HG02884 (cell line): Measurements from ENCODE around the gene ITGB3BP.
"Not testable (repeated sequence)": the region's sequence is repeated elsewhere in the genome, so short reads cannot be mapped to it uniquely, and the experiment has no call there.

ENCODE experiments used
- ATAC-seq: cut with Tn5 transposase; IDR thresholded peaks from one replicate; pipeline ENCODE4 v1.9.1; 2021; ENCODE audit warnings: mild to moderate bottlenecking, moderate library complexity; ENCODE audit not compliant: unreplicated experiment

ITGB3BP gene

DNA sequence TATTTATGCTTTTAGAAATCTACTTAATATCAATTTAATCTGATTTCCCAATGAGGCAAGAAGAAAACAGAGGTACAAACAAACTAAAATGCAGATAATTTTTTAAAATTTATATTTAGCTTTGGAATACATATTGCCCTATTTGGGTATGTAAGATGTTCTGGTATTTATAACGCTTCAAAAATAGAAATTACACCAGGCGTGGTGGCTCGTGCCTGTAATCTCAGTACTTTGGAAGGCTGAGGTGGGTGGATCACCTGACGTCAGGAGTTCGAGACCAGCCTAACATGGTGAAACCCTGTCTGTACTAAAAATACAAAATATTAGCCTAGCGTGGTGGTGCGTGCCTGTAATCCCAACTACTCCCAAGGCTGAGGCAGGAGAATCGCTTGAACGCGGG, 13.3 kb downstream of the ITGB3BP start:
- ATAC-seq, result no peak

DNA sequence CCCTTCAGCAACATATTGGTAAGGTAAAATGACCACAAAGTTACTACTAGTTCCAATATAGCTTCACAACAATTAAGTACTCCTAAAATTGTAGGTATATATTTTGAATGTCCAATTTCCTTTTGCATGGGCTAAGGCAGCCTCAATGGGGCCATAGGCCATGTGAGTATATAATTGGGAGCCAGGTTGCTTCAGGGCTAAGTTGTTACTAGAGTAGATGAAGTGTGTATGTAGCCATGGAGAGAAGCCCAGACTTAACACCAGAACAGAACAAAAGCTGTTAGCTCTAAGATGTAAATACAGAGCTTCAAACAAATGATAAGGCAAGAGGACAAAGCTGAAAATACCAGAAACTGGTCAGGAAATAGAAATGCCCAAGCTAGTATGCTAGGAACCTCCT, 16.2 kb downstream of the ITGB3BP start:
- no peak for ATAC-seq

DNA sequence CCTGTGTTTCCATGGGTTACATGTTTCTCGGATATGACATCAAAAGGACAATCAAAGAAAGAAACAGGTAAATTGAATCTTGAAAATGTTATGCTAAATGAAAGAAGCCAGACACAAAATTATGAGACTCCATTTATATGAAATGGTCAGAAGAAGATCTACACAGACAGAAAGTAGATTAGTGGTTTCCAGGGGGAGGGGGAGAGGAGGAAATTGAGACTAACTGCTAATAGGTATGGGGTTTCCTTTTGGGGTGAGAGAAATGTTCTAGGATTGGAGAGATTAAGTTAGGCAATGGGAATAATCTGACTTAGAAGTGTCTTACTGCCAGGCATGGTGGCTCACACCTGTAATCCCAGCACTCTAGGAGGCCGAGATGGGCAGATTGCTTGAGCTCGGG, 21.8 kb downstream of the ITGB3BP start:
- no peak for ATAC-seq

DNA sequence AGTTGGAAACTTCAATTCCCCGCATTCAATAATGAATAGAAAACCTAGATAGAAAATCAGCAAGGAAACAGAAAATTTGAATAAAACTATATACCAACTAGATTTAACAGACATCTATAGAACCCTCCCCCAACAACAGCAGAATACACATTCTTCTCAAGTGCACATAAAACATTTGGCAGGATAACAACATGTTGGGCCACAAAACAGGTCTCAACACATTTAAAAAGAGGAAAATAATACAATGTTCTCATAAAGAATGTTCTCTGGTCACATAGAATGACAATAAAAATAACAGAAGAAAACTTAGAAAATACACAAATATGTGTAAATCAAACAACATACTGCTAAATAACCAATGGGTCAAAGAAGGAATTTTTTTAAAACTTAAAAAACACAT, 24.9 kb downstream of the ITGB3BP start:
- no peak for ATAC-seq

DNA sequence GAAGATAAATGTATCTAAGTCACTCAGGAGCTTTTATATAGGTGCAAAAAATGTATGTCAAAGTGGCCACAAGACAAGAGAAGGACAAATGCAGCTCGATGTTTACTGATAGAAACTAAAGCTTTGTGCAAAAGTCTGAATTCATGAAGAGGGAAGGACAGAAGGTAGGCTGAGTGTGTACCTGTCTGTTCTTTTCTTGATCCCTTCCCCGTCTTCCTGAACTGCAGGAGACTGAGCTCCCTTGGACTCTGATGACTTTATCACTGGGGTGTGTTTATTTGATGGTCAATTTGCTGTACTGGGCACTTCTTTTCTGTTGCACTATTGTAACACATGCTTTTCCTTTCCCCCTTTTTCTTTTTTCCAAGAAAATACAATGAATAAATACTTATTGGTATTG, 25.4 kb downstream of the ITGB3BP start:
- no peak for ATAC-seq

DNA sequence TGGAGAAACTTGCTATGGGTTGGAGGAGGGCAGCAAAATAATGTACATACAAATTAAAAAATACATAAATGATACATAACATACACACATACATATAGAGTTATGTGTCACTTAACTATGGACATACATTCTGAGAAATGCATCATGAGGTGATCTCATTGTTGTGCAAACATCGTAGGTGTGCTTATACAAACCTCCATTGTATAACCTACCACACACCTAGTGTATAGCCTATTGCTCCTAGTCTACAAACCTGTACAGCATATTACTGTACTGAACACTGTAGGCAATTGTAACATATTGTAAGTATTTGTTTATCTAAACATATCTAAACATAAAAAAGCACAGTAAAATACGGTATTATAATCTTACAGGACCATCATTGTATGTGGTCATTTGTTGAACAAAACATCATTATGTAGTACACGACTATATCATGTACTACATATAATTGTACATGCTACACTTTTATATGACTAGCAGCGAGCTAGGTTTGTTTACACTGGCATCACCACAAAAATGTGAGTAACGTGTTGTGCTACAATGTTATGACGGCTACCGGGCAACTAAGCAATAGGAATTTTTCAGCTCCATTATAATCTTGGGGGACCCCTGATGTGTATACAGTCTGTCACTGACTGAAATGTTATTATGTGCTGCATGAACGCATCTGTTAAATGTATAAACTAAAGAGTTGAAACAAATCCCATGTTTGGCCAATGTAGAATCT, 35.5 kb downstream of the ITGB3BP start:
- no peak for ATAC-seq

DNA sequence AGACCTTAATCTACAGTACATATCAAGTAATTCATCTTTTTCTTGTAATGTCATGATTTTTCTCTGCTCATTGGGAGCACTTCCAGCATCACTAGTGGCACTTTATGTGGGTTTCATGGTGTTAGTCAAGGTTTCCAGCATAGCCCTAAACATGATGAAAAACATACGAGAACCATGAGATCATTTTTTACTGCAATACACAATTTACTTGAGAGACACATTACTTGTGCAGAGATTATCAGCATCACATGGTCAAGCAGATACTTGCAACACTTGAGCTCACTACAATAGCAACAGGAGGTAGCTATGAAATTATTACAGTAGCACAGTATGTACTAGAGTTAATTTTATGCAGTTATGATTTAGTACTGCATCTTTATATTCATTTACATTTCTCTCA, 36.4 kb downstream of the ITGB3BP start:
- ATAC-seq, result no peak

DNA sequence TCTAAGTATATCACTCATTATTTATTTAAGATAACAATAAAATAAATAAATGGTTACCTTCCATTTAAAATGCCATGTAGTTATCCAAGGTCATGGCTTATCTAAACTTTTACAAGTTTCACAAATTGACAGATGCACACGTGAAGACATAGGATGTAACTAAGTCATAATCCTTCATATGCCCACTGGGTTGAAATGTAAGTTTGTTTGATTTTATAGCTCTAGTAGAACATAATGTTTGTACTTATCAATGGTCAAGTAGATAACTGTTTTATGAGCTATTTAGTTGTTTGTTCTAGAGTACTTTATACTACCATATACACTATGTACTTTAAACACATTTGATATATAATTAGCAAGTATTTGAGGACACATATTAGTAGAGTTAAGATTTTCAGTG, 43.0 kb downstream of the ITGB3BP start:
- ATAC-seq, result no peak

DNA sequence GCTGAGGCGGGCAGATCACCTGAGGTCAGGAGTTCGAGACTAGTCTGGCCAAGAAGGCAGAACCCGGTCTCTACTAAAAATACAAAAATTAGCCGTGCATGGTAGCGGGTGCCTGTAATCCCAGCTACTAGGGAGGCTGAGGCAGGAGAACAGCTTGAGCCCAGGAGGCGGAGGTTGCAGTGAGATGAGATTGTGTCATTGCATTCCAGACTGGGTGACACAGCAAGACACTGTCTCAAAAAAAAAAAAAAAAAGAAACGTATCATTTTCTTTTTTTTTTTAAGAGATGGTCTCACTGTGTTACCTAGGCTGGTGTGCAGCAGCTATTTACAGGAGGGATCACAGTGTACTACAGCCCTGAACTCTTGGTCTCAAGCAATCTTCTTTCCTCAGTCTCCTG, 47.3 kb downstream of the ITGB3BP start:
- no peak for ATAC-seq

DNA sequence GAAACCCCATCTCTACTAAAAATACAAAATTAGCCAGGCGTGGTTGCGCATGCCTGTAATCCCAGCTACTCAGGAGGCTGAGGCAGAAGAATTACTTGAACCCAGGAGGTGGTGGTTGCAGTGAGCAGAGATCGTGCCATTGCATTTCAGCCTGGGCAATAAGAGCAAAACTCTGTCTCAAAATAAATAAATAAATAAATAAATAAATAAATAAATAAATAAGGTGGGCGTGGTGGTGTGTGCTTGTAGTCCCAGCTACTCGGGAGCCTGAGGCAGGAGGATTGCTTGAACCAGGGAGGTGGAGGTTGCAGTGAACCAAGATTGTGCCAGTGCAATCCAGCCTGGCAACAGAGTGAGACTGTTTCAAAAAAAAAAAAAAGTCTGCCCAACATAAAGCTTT, 54.3 kb downstream of the ITGB3BP start:
- ATAC-seq, result not testable (repeated sequence)

DNA sequence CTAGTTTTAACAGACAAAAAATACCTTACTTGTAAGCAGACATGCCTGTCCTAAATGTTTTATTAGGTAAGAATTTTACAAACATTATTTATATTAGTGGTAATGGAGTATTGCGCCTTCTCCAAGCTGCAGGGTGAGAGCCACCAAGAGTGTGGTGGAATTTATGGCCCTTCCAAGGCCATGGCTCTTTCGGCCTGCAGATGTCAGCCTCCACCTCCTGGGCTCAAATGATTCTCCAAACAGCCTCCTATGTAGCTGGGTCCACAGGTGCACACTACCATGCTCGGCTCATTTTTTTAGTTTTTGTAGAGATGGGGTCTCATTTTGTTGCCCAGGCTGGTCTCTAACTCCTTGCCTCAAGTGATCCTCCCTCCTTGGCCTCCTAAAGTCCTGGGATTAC, 56.3 kb downstream of the ITGB3BP start:
- no peak for ATAC-seq

DNA sequence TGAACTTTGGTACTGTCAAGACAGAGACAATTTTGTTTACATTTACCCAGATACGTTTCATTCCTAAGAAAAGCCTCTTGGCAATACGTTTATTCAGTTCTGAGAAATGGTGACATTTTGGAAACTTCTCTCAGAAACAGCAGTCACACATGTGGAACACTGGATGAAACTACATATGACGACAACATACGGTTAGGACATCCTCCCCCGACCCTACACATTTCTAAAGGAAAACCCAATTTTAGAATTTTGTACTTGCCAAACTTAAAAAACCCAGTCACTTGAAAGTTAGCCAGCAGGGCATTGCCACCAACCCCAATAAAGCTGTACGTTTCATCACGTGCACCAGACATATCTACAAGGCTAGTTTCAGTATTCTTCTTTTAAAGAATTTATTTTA, 56.8 kb downstream of the ITGB3BP start:
- ATAC-seq, result no peak

DNA sequence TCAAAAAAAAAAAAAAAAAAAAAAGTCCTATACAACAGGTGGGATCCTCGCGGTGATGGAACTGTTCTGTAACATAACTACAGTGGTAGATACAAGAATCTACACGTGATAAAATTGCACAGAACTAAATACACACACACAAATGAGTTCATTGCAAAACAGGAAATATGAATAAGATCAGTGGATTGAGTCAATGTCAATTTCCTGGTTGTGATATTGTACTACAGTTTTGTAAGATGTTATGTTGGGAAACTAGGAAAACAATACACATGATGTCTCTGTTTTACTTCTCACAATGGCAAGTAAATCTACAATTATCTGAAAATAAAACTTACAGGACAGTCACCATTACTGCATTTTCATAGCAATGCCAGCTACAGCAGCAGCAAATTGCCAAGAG, 59.8 kb downstream of the ITGB3BP start:
- no peak for ATAC-seq

DNA sequence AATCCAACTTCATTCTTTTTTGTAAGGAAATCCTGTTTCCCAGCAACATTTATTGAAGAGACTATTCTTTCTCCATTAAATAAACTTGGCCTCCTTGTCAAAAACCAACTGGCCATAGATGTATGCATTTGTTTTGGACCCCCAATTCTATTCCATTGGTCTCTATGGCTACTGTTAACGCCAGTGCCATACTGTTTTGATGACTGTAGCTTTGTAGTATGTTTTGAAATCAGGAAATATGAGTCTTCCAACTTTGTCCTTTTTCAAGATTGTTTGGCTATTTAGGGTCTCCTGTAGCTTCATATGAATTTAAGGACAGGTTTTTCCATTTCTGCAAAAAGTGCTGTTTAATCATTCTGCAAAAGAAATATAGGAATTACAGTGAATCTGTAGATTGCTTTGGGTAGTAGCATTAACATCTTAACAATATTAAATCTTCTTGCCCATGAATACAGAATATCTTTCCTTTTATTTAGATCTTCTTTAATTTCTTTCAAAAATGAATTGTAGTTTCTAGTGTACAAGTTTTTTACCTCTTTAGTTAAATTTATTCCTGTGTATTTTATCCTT, 61.3 kb downstream of the ITGB3BP start:
- ATAC-seq, result no peak

DNA sequence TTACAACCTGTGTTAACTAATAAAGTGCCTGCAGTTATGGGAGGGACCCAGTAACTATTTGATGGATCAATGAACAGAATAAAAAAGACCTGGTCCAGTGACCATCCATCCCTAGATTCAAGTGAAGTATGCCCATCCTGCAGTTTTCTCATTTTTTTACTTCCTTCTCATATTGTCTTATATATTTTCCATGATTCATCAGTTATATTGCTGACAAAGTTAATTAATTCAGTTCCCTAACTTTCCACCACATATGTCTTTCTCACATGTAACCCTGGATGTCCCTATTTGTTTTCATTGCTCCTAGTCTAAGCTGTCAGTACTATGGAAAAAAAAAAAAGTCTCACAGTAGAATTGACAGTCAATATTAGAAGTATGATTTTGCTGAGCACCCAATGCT, 64.3 kb downstream of the ITGB3BP start:
- ATAC-seq, result no peak

DNA sequence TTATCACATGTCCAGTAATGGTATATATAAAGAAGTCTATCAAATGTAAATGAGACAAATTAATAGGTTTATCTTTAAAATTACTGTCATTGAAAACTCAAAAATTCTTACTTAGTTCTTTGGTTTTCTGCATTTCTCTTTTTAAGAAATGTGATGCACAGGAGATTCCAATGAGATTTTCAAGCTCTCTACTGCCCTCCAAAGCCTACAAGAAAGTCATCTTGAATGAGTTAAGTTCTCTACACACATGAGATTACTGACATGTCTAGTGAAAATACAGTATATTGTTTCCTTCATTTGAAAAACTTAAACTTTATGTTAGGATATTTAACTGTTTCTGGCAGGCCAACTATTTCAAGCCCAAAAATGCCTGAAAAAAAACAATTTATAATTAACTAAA, 68.8 kb downstream of the ITGB3BP start:
- ATAC-seq, result no peak

DNA sequence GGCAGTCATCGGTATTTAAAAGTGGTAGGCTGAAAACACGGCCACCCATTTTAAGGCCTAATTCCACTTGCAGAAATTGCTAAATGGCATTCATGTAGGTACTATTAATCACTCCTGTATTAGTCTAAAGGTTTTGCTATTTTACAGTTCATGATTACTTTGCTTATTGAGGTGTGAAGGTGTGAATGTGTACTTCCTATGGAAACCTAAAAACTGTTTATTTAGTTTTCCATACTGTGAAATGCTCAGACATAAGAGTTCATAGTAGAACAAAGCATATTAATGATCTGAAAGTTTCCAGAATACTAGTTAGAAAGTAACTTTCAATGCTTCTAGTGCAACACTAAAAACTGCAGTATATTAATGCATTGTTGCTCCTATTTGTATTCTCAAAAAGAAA, 69.8 kb downstream of the ITGB3BP start:
- ATAC-seq, result no peak

DNA sequence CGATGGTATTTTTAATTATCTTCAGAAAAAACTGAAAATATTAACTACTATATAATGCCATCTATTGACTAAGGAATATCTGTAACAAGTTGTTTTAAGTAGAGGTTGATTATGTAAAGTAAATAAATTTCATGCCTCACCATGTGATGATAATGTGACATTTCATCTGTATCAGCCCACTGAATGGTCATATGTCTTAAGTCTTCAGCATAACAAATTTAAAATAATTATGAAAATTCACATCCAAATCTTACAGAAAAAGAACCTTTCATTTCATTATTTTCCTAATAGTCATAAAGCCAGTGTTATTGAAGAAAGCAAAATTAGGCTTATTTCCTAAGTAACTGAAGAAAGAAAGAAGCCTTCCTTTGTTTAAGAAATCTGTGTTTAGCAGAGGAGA, 72.6 kb downstream of the ITGB3BP start:
- no peak for ATAC-seq

DNA sequence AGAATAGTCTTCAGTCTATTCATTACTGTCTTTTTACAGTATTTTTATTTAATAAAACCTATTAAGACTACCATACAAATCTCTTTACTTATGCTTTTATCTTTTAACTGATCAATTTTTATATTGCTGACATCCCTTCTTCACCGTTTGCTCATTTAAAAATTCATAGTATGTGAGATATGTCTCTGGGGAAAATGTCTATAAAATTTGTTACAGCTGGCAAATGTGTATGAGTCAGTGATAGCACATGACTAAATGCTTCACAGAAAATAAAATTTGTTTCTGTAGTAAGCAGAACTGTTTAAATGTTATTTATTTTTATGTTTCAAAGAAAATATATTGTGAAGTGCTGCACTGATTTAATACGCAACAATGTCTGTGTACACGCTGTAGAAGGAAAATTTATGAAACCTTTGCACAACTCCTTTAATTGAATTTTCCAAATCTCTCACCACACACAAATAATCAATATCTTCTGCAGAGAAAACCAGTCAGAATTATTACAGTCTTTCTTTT, 74.2 kb downstream of the ITGB3BP start:
- no peak for ATAC-seq

DNA sequence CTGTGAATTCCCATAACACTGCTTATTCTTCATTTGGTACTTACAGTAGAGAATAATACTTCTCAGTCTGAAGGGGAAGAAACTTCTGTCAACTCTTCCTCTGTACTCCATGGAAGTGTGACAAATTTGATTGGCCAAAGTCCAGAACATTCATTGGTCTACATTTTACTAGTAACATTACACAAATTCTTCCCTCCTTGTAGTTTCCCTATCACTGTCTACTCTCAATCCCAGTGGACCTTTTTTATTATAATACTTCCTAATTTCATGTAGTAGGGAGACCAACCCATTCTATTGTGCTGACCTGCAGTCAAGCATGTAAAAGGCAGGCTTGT, 80.9 kb downstream of the ITGB3BP start:
- no peak for ATAC-seq

DNA sequence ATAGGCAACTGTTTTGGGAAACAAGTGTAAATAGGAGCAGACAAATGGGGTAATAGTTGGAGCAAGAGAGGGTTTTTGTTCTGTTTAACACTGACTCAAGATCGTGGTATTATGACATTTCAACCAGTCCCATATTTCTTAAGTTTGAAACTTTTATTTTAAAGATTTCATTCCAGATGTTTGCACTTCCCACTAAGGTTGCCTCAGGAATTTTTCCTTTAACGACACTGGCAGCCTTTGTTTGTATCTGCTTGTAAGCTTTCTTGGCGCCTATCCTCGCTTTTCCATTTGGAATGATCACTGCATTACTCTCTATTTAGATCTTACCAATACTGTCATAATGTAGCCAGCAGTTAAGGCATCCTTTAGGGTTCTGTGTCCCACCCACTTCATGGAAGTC, 87.9 kb downstream of the ITGB3BP start:
- no peak for ATAC-seq

DNA sequence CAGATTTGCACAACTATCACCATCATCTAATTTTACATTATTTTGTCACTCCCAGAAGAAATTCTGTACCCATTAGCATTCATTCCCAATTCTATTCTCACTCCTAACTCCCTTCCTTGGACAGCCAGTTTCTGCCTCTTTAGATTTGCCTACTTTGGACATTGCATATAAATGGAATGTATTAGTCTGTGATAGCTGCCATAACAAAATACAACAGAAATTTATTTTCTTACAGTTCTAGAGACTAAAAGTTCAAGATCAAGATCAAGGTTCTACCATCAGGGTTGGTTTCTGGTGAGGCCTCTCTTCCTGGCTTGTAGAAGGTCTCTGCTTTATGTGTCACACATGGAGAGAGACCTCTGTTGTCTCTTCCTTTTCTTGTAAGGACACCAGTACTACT, 93.7 kb downstream of the ITGB3BP start:
- ATAC-seq, result no peak

DNA sequence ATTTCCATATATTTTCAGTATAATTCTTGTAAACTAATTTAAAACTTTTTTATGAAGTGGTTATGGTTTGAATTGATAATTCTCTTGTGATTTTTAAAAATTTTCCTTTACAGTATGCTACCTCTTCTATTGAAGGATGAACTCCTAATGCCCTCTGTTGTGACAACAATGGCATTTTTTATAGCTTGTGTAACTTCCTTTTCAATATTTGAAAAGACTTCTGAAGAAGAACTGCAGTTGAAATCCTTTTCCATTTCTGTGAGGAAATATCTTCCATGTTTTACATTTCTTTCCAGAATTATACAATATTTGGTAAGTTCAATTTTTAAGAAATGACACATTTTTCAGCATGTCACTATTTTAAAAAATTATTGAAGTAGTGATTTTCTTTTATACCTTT, 94.2 kb downstream of the ITGB3BP start:
- ATAC-seq, result no peak
